ENCODE data around the gene TNFRSF14. TPM values are rescaled to one million over a fixed set of nuclear protein-coding genes. Genes with fewer than 3 reads are reported as not detected.
A peak's percentile ranks its signal among the peaks of the same experiment; 100 is the strongest.

Gene TNFRSF14
- total and polyA plus RNA-seq, 2 of the 13 experiments (the other 11 are each of a cell fraction or from before 2014, with no cell fraction given) = 11.9 to 49.9 TPM

DNA sequence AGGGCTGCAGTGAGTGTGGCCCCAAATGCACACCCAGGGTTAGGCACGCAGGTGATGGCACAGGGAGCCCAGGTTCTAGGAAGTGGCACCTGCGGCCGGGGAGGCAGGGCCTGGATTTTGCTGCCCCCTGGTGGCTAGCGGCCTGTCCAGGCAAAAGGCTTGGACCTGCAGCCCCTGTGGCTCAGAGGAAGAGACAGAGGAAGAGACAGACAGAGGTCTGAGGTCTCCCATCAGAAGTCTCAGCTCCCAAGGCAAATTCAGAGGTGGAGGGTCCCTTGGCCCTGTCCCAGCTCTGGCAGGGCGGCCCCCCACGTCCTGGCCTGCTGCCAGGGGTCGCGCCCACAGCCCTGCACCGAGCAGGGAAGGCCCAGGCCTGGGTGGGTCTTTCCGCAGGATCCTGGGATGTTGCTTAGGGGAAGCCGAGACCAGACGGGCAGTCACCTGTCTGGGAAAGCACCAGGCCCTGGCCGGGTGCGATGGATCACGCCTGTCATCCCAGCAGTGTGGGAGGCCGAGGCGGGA lies 8.0 kb upstream of the TNFRSF14 start (continued):
- TF ChIP-seq, protein P1, sequence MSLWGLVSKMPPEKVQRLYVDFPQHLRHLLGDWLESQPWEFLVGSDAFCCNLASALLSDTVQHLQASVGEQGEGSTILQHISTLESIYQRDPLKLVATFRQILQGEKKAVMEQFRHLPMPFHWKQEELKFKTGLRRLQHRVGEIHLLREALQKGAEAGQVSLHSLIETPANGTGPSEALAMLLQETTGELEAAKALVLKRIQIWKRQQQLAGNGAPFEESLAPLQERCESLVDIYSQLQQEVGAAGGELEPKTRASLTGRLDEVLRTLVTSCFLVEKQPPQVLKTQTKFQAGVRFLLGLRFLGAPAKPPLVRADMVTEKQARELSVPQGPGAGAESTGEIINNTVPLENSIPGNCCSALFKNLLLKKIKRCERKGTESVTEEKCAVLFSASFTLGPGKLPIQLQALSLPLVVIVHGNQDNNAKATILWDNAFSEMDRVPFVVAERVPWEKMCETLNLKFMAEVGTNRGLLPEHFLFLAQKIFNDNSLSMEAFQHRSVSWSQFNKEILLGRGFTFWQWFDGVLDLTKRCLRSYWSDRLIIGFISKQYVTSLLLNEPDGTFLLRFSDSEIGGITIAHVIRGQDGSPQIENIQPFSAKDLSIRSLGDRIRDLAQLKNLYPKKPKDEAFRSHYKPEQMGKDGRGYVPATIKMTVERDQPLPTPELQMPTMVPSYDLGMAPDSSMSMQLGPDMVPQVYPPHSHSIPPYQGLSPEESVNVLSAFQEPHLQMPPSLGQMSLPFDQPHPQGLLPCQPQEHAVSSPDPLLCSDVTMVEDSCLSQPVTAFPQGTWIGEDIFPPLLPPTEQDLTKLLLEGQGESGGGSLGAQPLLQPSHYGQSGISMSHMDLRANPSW (CRISPR knock-in tag; IDR thresholded peaks at IDR 0.05; ENCODE audit: borderline replicate concordance) = no peak
- TF ChIP-seq SSRP1 (CRISPR knock-in tag; IDR thresholded peaks at IDR 0.05) = peak; percentile 59; the same call in 1 of the 2 replicates
- TF ChIP-seq ZNF691 (CRISPR knock-in tag; IDR thresholded peaks at IDR 0.05; ENCODE audit: borderline replicate concordance, low read depth) = peak; percentile 29; the same call in 1 of the 2 replicates
- TF ChIP-seq ZNF589 (CRISPR knock-in tag; conservative IDR thresholded peaks at IDR 0.05) = no peak
- TF ChIP-seq, protein P2, sequence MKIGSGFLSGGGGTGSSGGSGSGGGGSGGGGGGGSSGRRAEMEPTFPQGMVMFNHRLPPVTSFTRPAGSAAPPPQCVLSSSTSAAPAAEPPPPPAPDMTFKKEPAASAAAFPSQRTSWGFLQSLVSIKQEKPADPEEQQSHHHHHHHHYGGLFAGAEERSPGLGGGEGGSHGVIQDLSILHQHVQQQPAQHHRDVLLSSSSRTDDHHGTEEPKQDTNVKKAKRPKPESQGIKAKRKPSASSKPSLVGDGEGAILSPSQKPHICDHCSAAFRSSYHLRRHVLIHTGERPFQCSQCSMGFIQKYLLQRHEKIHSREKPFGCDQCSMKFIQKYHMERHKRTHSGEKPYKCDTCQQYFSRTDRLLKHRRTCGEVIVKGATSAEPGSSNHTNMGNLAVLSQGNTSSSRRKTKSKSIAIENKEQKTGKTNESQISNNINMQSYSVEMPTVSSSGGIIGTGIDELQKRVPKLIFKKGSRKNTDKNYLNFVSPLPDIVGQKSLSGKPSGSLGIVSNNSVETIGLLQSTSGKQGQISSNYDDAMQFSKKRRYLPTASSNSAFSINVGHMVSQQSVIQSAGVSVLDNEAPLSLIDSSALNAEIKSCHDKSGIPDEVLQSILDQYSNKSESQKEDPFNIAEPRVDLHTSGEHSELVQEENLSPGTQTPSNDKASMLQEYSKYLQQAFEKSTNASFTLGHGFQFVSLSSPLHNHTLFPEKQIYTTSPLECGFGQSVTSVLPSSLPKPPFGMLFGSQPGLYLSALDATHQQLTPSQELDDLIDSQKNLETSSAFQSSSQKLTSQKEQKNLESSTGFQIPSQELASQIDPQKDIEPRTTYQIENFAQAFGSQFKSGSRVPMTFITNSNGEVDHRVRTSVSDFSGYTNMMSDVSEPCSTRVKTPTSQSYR (CRISPR knock-in tag; IDR thresholded peaks at IDR 0.05; ENCODE audit: borderline replicate concordance) = no peak
- no peak for TF ChIP-seq KAT7 (CRISPR knock-in tag; IDR thresholded peaks at IDR 0.05; ENCODE audit: borderline replicate concordance)
- no peak for TF ChIP-seq RFX1 (IDR thresholded peaks at IDR 0.05)
- no peak for TF ChIP-seq HMGXB3 (CRISPR knock-in tag; IDR thresholded peaks at IDR 0.05; ENCODE audit: borderline replicate concordance)
- 0 out of 2 replicates have a peak, but pooled peaks have one; percentile 10 for TF ChIP-seq ZZZ3 (CRISPR knock-in tag; IDR thresholded peaks at IDR 0.05; ENCODE audit: borderline replicate concordance)
- TF ChIP-seq FOXO4 (CRISPR knock-in tag; conservative IDR thresholded peaks at IDR 0.05) = no peak
- no peak for TF ChIP-seq ZNF530 (CRISPR knock-in tag; IDR thresholded peaks at IDR 0.05; ENCODE audit: low read depth)
- TF ChIP-seq SUZ12 (IDR thresholded peaks at IDR 0.05; ENCODE audit: low read depth, low read length) = no peak
- TF ChIP-seq ZSCAN22 (CRISPR knock-in tag; IDR thresholded peaks at IDR 0.05) = no peak
- 0 out of 2 replicates have a peak, but pooled peaks have one; percentile 22 for TF ChIP-seq MXD1 (CRISPR knock-in tag; IDR thresholded peaks at IDR 0.05)

All from HepG2 (cell line).